CMK (cell line): ENCODE data around the gene NSRP1.
"Not testable (repeated sequence)": the region's sequence is repeated elsewhere in the genome, so short reads cannot be mapped to it uniquely, and the experiment has no call there.

Experiments
- DNase-seq: peaks from one replicate; pipeline ENCODE4 v3.0.0-alpha.2; 2010; ENCODE audit warnings: low read depth

NSRP1 gene

GRCh38 chr17:30222721-30223175 is 106.1 kb downstream of the NSRP1 start:
- DNase-seq, result no peak

DNA sequence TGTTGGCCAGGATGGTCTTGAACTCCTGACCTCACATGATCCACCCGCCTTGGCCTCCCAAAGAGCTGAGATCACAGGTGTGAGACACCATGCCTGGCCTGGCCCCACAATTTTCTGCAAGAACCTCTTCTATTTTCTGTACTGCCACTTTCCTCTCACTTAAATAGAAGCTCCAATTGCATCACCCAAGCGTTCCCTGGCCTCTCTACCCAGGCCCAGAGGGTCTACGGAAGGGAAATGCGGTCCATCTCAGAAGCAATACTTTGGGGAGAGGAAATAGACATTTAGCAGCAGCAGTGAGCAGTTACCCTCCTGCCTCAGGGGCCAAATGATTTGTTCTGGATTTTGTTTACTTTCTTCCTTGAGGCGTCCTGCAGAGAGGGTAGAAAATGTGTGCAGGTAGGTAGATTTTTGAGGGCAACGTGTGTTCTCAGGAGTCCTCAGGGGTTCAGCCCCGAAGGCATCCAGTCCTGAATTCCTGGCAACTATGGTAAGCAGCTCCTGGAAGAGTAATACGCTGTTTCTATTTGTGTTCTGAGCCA is 107.9 kb downstream of the NSRP1 start:
- no peak for DNase-seq

DNA sequence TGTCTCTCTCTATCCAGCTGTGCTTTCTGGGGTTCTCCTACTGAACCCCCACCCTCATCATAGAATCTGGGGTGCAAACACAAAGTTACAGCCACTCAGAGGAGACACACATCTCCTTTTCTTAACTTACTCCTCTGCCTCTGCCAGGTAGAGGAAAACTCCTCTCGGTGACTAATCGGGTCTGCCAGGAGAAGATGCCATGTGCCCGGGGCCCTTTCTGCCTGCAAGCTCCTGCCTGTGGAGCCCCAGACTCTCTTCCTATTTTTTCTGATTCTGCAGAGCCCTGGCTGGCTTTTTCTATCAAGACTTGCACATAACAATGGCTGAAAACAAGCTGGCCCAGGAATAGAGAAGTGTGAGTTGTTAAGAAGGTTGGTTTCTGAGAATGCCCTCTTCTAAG is 108.5 kb downstream of the NSRP1 start:
- no peak for DNase-seq

DNA sequence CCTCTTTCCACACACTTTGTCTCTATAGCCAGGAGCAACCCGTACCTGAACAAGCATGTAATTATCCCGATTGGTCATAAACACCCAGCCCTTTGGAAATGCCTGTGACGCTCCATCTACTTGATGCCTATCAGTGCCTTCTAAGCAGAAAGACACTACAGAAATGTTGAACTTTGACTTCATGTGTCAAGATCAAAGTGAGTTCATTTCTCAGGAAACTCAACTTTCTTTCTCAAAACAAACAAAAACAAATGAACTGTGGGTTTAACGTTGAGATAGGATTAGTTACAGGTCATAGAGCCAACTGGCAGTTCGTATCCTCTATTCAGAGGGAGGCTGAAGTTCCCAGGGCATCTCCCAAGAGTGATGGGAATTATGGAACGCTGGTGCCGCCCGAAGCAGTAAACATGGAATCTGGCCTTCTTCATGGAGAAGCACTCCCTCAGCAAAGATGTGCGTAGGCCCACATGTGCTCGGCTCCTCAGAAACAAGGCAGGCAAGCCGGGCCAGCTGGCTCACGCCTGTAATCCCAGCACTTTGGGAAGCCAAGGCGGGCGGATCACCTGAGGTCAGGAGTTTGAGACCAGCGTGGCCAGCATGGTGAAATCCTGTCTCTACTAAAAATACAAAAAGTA is 109.4 kb downstream of the NSRP1 start:
- DNase-seq, result no peak

- no peak for DNase-seq
Measured at GRCh38 chr17:30226878-30227277, 110.3 kb downstream of the NSRP1 start.

- no peak for DNase-seq
Measured at GRCh38 chr17:30228011-30228410, 111.4 kb downstream of the NSRP1 start.

DNA sequence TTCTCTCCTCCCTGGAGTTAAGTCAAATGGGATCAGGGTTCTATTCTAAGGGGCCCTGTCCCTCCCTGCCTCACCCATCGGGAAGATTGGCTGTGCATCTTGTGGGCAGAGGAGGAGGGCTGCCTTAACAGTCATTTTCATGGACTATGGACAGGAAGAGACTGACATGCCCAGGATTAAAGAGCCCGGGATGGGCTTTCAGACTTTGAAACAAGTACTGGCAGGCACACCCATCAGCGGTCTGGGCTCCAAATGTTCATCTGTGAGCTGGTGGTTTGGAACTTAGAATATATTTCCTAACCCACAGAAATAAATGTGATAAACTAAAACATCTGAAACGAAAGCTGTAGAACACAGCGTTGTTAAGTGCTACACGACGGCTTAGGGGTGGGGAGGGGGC is 112.4 kb downstream of the NSRP1 start:
- no peak for DNase-seq

GRCh38 chr17:30230009-30230408 is 113.4 kb downstream of the NSRP1 start:
- DNase-seq, result not testable (repeated sequence)

- DNase-seq, result no peak
Measured at GRCh38 chr17:30230596-30231125, 114.0 kb downstream of the NSRP1 start.

GRCh38 chr17:30232015-30232823 is 115.6 kb downstream of the NSRP1 start:
- no peak for DNase-seq

DNA sequence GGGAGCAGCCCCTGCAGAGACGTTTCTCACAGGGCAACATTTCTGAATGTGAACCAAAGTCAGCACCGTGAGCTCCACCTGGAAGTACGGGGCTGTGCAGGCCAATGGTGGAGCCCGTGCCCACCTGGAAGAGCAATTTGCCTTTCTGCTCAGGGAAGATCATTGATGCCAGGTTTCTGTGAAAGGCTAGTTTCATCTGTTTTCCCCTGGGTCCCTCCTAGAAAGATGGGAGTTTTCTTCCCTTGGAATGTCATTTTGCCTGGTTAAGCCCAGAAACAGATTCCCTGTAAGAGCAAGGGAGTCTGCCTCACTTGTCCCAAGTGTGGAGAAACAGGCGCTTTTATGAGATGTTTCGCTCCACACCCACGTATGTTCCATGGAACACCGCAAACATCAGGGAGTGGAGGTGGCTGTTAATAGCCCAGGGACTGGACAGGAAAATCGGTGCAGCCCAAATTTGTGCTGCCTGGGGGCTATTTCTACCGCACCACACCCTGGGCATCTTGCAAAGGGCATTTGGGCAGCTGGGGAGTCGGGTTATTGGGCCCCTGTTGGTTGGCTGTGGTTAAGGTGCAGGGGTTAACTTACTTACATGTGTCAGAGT is 116.3 kb downstream of the NSRP1 start:
- no peak for DNase-seq

DNA sequence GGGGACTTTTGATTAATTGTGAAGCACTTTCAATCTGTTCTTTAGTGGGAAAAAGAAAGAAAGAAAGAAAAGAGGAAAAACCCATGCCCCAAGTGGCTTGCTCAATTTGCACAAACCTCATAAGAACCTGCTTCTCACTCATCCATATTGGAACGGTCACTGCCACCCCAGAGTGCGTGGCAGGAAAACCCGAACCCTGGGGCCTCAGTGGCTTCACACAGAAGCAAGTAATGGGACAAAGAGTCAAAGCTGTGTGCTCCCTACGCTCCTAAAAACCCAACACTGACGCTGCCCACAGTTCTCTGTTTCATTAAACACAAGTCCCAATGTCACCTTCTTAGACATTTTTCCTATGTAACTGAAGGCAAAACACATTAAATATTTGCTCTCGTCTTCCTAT is 117.7 kb downstream of the NSRP1 start:
- DNase-seq, result no peak

DNA sequence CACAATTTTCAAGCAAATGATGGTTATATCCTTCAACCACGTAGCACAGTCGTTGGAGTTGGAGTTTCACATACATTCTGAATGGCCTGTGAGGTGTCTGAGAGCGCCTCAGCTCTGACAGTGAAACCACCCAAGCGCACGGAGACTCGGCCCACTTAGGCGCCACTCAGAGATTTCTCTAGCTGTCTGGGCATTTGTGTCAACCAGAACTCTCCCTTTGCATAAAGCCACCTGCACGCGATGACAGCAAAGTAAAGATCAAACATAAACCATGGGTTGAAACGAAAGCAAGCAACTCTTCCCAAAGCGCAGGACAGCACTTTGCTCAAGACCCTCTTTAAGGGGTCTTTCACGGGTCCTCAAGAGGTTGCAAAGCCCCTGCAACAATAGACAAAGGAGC is 118.3 kb downstream of the NSRP1 start:
- no peak for DNase-seq

DNA sequence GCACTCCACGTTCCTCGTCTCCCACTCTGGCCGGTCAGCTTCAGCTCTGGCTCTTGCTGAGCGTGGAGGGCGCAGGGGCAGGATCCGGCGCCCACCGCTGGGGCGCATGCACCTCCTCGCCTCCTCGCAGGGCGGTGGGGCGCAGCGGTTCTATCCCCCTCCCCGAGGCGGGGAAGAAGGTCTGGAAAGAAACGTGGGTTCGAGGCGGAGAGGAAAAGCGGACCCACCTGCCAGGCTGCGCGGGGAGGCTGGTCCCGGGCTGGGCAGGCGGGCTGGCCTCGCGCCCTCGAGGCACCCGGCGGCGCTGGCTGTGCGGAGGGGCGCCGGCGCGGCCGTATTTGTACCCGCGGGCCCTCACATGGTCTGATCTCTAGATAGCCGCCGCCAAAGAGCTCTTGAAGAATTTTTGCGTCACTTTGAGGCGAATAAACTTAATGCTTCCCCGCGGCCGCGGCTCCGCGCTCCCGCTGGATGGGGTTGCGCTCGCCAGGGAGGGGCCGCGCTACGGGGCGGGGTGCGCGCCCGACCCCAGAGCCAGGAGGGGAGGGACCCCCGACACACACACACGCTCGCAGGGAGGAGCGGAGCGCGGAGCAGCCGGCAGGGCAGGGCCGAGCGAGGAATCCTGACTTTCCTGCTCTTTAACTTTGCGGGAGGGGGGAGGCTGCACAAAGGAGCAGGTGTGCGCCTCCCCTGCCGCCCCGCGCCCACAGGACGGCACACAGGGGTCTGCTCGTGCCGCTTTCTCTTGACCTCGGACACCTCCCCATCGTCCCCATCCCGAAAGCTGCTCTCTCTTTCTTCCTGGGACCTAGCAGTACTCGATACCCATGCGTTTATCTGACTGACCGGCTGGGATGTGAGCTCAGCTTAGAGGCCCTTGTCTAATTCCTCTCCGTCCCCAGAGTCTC is 119.0 kb downstream of the NSRP1 start, which contains the start of gene SLC6A4:
TSS of gene SLC6A4 (minus strand) at position 312 of the 911 bp plus-strand sequence. CDS start 13,739 bp downstream, outside the sequence.
- no peak for DNase-seq
